Stimulated activated CD8-positive, alpha-beta memory T cell treated with anti-CD3 and anti-CD28 coated beads, Interleukin-7, amount 100 ng/mL, for 1 hour (primary cell): Measurements from ENCODE around the gene ITGAX.
A peak's percentile ranks its signal among the peaks of the same experiment; 100 is the strongest.
"Not testable (repeated sequence)": the region's sequence is repeated elsewhere in the genome, so short reads cannot be mapped to it uniquely, and the experiment has no call there.

Experiments used
- DNase-seq, 2 donors: peaks; one replicate each; pipeline ENCODE4 v3.0.0-alpha.2; 2020; ENCODE audit warnings: low read depth in 2 of 2

Gene ITGAX

GRCh38 chr16:31410082-31410481, 55.1 kb downstream of the ITGAX start:
- DNase-seq: no peak

GRCh38 chr16:31411024-31411844, 56.3 kb downstream of the ITGAX start:
- DNase-seq: no peak

GRCh38 chr16:31412750-31413149, 57.8 kb downstream of the ITGAX start:
- DNase-seq: no peak

- no peak for DNase-seq
These were observed 58.4 kb downstream of the ITGAX start for GRCh38 chr16:31413381-31413780.

- no peak for DNase-seq
These were observed 59.0 kb downstream of the ITGAX start for GRCh38 chr16:31413943-31414342.

GRCh38 chr16:31414706-31415105, 59.7 kb downstream of the ITGAX start:
- DNase-seq: no peak

GRCh38 chr16:31416371-31416770, 61.4 kb downstream of the ITGAX start:
- DNase-seq: no peak

- not testable (repeated sequence) for DNase-seq
These were observed 62.1 kb downstream of the ITGAX start for GRCh38 chr16:31417036-31417435.

GRCh38 chr16:31417916-31418315, 62.9 kb downstream of the ITGAX start:
- DNase-seq: no peak

GRCh38 chr16:31420037-31420436, 65.1 kb downstream of the ITGAX start:
- no peak for DNase-seq

- peak in 1 of 2 donors; percentile 37 for DNase-seq
These were observed 66.6 kb downstream of the ITGAX start for GRCh38 chr16:31421587-31421986.

- DNase-seq: no peak
These were observed 68.3 kb downstream of the ITGAX start for GRCh38 chr16:31423241-31423640.

GRCh38 chr16:31423801-31424200, 68.8 kb downstream of the ITGAX start:
- DNase-seq: no peak

GRCh38 chr16:31427441-31428278, 72.7 kb downstream of the ITGAX start:
- DNase-seq: peak; percentile 35 to 48

- DNase-seq: no peak
These were observed 73.3 kb downstream of the ITGAX start, which contains the start of gene COX6A2 for GRCh38 chr16:31428279-31428597. TSS of gene COX6A2 (minus strand) at chr16:31428360. CDS start at chr16:31428325, 35 bp downstream.

- no peak for DNase-seq
These were observed 73.8 kb downstream of the ITGAX start for GRCh38 chr16:31428638-31429247.

GRCh38 chr16:31429314-31429713, 74.3 kb downstream of the ITGAX start:
- DNase-seq: no peak

GRCh38 chr16:31429796-31430195, 74.8 kb downstream of the ITGAX start:
- no peak for DNase-seq

- DNase-seq: no peak
These were observed 75.5 kb downstream of the ITGAX start for GRCh38 chr16:31430380-31431052.
